SK-N-SH (cell line): Measurements from ENCODE around the gene DNPEP. TPM values are rescaled to one million over a fixed set of nuclear protein-coding genes. Genes with fewer than 3 reads are reported as not detected.

ENCODE experiments used
- CTCF ChIA-PET: fragments of 300-600, 350-600 bp; formaldehyde crosslinking; extraction: SDS; loops from one replicate; lab custom pipeline; 2021; lab: Yijun Ruan, JAX
- POLR2A ChIA-PET: fragments of 350-600 bp; sonication (Branson Sonifier 250); formaldehyde crosslinking; extraction: SDS; loops from one replicate; lab custom pipeline; 2020; ENCODE audit warnings: antibody characterized with exemption, inconsistent platforms; lab: Yijun Ruan, JAX
- DNase-seq: peaks from one replicate; pipeline ENCODE4 v3.0.0; 2012
- H2AFZ ChIP-seq: fragments of 200-600 bp; sonication (generic); 2 replicates; pipeline ENCODE4 v1.8.1; 2016; ENCODE audit warnings: antibody characterized with exemption, mild to moderate bottlenecking, low read depth
- H3F3A ChIP-seq: fragments of 200-600 bp; sonication (generic); replicated peaks from 2 replicates; pipeline ENCODE3; 2016; ENCODE audit warnings: antibody characterized with exemption, mild to moderate bottlenecking; ENCODE audit not compliant: insufficient read depth
- H3K27ac ChIP-seq, 2 experiments: fragments of 200-500 bp in 1 of 2; fragments of 200-600 bp in 1 of 2; sonication (Bioruptor generic) in 1 of 2; sonication (generic), shearing (Covaris generic) in 1 of 2; 2 replicates each; pipeline versions ENCODE4 v1.5.1 to v1.6.1; 2014 to 2016; ENCODE audit warnings: low read depth in 2 of 2, inconsistent platforms in 1 of 2, low read length in 1 of 2, mild to moderate bottlenecking in 1 of 2, mixed read lengths in 1 of 2
- H3K27me3 ChIP-seq: fragments of 200-600 bp; sonication (generic), shearing (Covaris generic); 2 replicates; pipeline ENCODE4 v1.6.1; 2016; ENCODE audit warnings: mixed run types; ENCODE audit not compliant: insufficient read depth
- H3K36me3 ChIP-seq, 2 experiments: fragments of 200-500 bp in 1 of 2; fragments of 200-600 bp in 1 of 2; sonication (Bioruptor generic) in 1 of 2; sonication (generic) in 1 of 2; replicated peaks in 1 of 2; 2 replicates each; pipeline versions ENCODE3 to v1.5.1; 2014 to 2016; ENCODE audit warnings: low read length in 1 of 2, mild to moderate bottlenecking in 1 of 2; ENCODE audit not compliant: insufficient read depth in 2 of 2, control insufficient read depth in 1 of 2
- H3K4me1 ChIP-seq, 2 experiments: fragments of 200-500 bp in 1 of 2; fragments of 200-600 bp in 1 of 2; sonication (Bioruptor generic) in 1 of 2; sonication (generic), shearing (Covaris generic) in 1 of 2; 2 replicates each; pipeline versions ENCODE4 v1.5.1 to v1.6.1; 2014 to 2016; ENCODE audit warnings: low read depth in 1 of 2, low read length in 1 of 2, mixed run types in 1 of 2; ENCODE audit not compliant: insufficient read depth in 2 of 2, control insufficient read depth in 1 of 2
- H3K4me2 ChIP-seq: fragments of 200-600 bp; sonication (generic), shearing (Covaris generic); 2 replicates; pipeline ENCODE4 v1.6.1; 2017; ENCODE audit warnings: mixed run types
- H3K4me3 ChIP-seq, 2 experiments: fragments of 200-500 bp in 1 of 2; fragments of 200-600 bp in 1 of 2; sonication (Bioruptor generic) in 1 of 2; sonication (generic), shearing (Covaris generic) in 1 of 2; 2 replicates each; pipeline versions ENCODE4 v1.5.1 to v1.8.1; 2014 to 2016; ENCODE audit warnings: low read depth in 2 of 2, inconsistent platforms in 1 of 2, low read length in 1 of 2, mild to moderate bottlenecking in 1 of 2, mixed read lengths in 1 of 2, moderate library complexity in 1 of 2
- H3K79me2 ChIP-seq: fragments of 200-600 bp; sonication (generic); 2 replicates; pipeline ENCODE4 v1.8.1; 2017; ENCODE audit warnings: mild to moderate bottlenecking; ENCODE audit not compliant: insufficient read depth
- H3K9ac ChIP-seq: fragments of 200-600 bp; sonication (generic); 2 replicates; pipeline ENCODE4 v1.6.1; 2017; ENCODE audit warnings: mixed run types
- H3K9me2 ChIP-seq: fragments of 200-600 bp; sonication (generic); 2 replicates; pipeline ENCODE4 v1.6.1; 2017; ENCODE audit warnings: mixed run types
- H3K9me3 ChIP-seq: fragments of 200-600 bp; sonication (generic); 2 replicates; pipeline ENCODE4 v1.6.1; 2017; ENCODE audit warnings: mixed run types, mild to moderate bottlenecking, moderate library complexity
- H4K20me1 ChIP-seq: fragments of 200-600 bp; sonication (generic); 2 replicates; pipeline ENCODE4 v1.6.1; 2017; ENCODE audit warnings: mild to moderate bottlenecking, mixed run types; ENCODE audit not compliant: insufficient read depth
- EP300 ChIP-seq, 2 experiments: IDR thresholded peaks; 2 replicates each; pipeline versions ENCODE4 v1.4.0 to v1.6.1; 2012; ENCODE audit warnings: borderline replicate concordance in 1 of 2, low read depth in 1 of 2, low read length in 1 of 2
- FOXJ3 ChIP-seq: sonication (generic); formaldehyde crosslinking; IDR thresholded peaks from 2 replicates; pipeline ENCODE4 v1.5.1; 2020; ENCODE audit warnings: mild to moderate bottlenecking, missing genetic modification reagents
- FOXM1 ChIP-seq: IDR thresholded peaks from 2 replicates; pipeline ENCODE4 v1.4.0; 2012; ENCODE audit warnings: low read depth, mild to moderate bottlenecking
- GABPA ChIP-seq: IDR thresholded peaks from 2 replicates; pipeline ENCODE4 v1.4.0; 2012; ENCODE audit warnings: low read depth, mild to moderate bottlenecking
- MAX ChIP-seq: IDR thresholded peaks from 2 replicates; pipeline ENCODE4 v1.4.0; 2012; ENCODE audit warnings: low read depth
- MEF2A ChIP-seq: IDR thresholded peaks from 2 replicates; pipeline ENCODE4 v1.4.0; 2012; ENCODE audit warnings: low read depth, borderline replicate concordance
- MXI1 ChIP-seq: IDR thresholded peaks from 2 replicates; pipeline ENCODE4 v1.6.1; 2012; ENCODE audit warnings: mild to moderate bottlenecking, low read depth, low read length, improper control_type of control experiment
- NRF1 ChIP-seq: IDR thresholded peaks from 2 replicates; pipeline ENCODE4 v1.6.1; 2012; ENCODE audit warnings: low read depth, mild to moderate bottlenecking, low read length
- PBX3 ChIP-seq: IDR thresholded peaks from 2 replicates; pipeline ENCODE4; 2012
- RAD21 ChIP-seq: IDR thresholded peaks from 2 replicates; pipeline ENCODE4 v1.6.1; 2012; ENCODE audit warnings: mild to moderate bottlenecking, low read length
- RCOR1 ChIP-seq: fragments of 150-350 bp; IDR thresholded peaks from 2 replicates; pipeline ENCODE4 v1.6.1; 2017; ENCODE audit warnings: antibody characterized with exemption, low read length
- RXRA ChIP-seq: IDR thresholded peaks from 2 replicates; pipeline ENCODE4 v1.4.0; 2012; ENCODE audit warnings: low read depth, mild to moderate bottlenecking, borderline replicate concordance
- SIN3A ChIP-seq: IDR thresholded peaks from 2 replicates; pipeline ENCODE4 v1.6.1; 2012; ENCODE audit warnings: low read depth, mild to moderate bottlenecking, low read length, moderate library complexity, borderline replicate concordance
- TAF1 ChIP-seq: IDR thresholded peaks from 2 replicates; pipeline ENCODE4 v1.6.1; 2012; ENCODE audit warnings: low read depth, mild to moderate bottlenecking, low read length, moderate library complexity, borderline replicate concordance
- TCF12 ChIP-seq: IDR thresholded peaks from 2 replicates; pipeline ENCODE4 v1.4.0; 2012
- USF2 ChIP-seq: fragments of 150-350 bp; IDR thresholded peaks from 2 replicates; pipeline ENCODE4 v1.6.1; 2017; ENCODE audit warnings: antibody characterized with exemption, low read length, low read depth, borderline replicate concordance
- ZBTB33 ChIP-seq: IDR thresholded peaks from 2 replicates; pipeline ENCODE4 v1.4.0; 2012; ENCODE audit warnings: low read depth, borderline replicate concordance
- WGBS: methylation state at CpG from one replicate; pipeline ENCODE4 v1.1.6; 2017; ENCODE audit warnings: low lambda C conversion rate; 5-methylcytosine and 5-hydroxymethylcytosine counted together
- polyA plus RNA-seq, 3 experiments: library from polyadenylated mRNA; depleted of rRNA; stranded (reverse); fragments of >200 nt; gene quantifications; 2 replicates each; pipeline ENCODE4 v1.2.3, GENCODE V29; 2012

The DNPEP gene
- polyA plus RNA-seq, 1 of the 3 experiments (the other 2 are of a cell fraction), result 80.7 TPM

GRCh38 chr2:219327719-219328118 is 60.0 kb downstream of the DNPEP start:
- no peak for DNase-seq
- Histone ChIP-seq H3K27me3 (peaks cover 46% of the 10 kb centered on the region), H3F3A (no peaks in the 10 kb centered on the region)

GRCh38 chr2:219325657-219326315 is 61.9 kb downstream of the DNPEP start:
- no peak overlapping the region for H3K27ac ChIP-seq
- POLR2A ChIA-PET, result no interaction called here
- no peak overlapping the region for H3K4me2 ChIP-seq
- CTCF ChIA-PET, result interaction anchor here (1.4 kb wide), 1 partner anchor 31 kb away, joined by 5 read pairs; no protein-coding TSS in a partner anchor
- WGBS, result 57% methylated on average over 9 of the region's 9 CpGs
- no peak overlapping the region for H3K4me3 ChIP-seq
- no peaks in the 10 kb centered on the region for H3K79me2 ChIP-seq
- H4K20me1 ChIP-seq, result no peaks in the 10 kb centered on the region
- no peaks in the 10 kb centered on the region for H3K4me1 ChIP-seq
- H3K9me3 ChIP-seq, result no peaks in the 10 kb centered on the region
- H3K9me2 ChIP-seq, result no peaks in the 10 kb centered on the region
- no peak for DNase-seq
- H3F3A ChIP-seq, result no peaks in the 10 kb centered on the region
- H3K27me3 ChIP-seq, result peaks cover 47% of the 10 kb centered on the region
- no peaks in the 10 kb centered on the region for H3K36me3 ChIP-seq
- no peak overlapping the region for H2AFZ ChIP-seq
- H3K9ac ChIP-seq, result no peak overlapping the region
- TF ChIP-seq USF2 (no peak), FOXJ3 (CRISPR knock-in tag) (no peak), RCOR1 (no peak), NRF1 (no peak), SIN3A (no peak), MXI1 (no peak), FOXM1 (no peak), RAD21 (no peak), TCF12 (no peak), PBX3 (no peak)

More at GRCh38 chr2:219327719-219328118, 60.0 kb downstream of the DNPEP start:
- no peak overlapping the region for H3K4me3 ChIP-seq
- no peaks in the 10 kb centered on the region for H3K9me2 ChIP-seq
- H3K9ac ChIP-seq, result no peak overlapping the region
- 25% methylated on average over 2 of the region's 2 CpGs for WGBS
- H4K20me1 ChIP-seq, result no peaks in the 10 kb centered on the region
- no peaks in the 10 kb centered on the region for H3K79me2 ChIP-seq
- ChIA-PET POLR2A (no interaction called here), CTCF (interaction anchor here (0.6 to 1.0 kb wide), 3 partner anchors 13 to 214 kb away, joined by 3 read pairs; no protein-coding TSS in a partner anchor)
- TF ChIP-seq MXI1, result no peak
- no peak for TF ChIP-seq GABPA
- TF ChIP-seq MAX, result no peak
- no peak for TF ChIP-seq RXRA
- no peak for TF ChIP-seq RCOR1
- no peak for TF ChIP-seq NRF1
- no peak for TF ChIP-seq EP300 (IDR thresholded peaks at IDR 0.05; ENCODE audit: borderline replicate concordance in 1 of 2, low read depth in 1 of 2, low read length in 1 of 2)
- TF ChIP-seq RAD21, result no peak
- TF ChIP-seq USF2, result no peak
- TF ChIP-seq ZBTB33, result no peak
- no peak for TF ChIP-seq TAF1
- TF ChIP-seq MEF2A, result no peak
- no peak for TF ChIP-seq FOXM1
- no peak overlapping the region for H3K27ac ChIP-seq
- H3K4me2 ChIP-seq, result no peak overlapping the region
- no peak overlapping the region for H2AFZ ChIP-seq
- no peaks in the 10 kb centered on the region for H3K9me3 ChIP-seq
- no peaks in the 10 kb centered on the region for H3K36me3 ChIP-seq
- H3K4me1 ChIP-seq, result no peaks in the 10 kb centered on the region
